NT2/D1 (cell line): ENCODE measurements around the gene SRGAP1.

ENCODE experiments used
- SUZ12 ChIP-seq: IDR thresholded peaks from 2 replicates; pipeline ENCODE4 v1.6.1; 2011; ENCODE audit not compliant: insufficient read length, insufficient read depth; ENCODE audit errors: extremely low read depth
- YY1 ChIP-seq: IDR thresholded peaks from 2 replicates; pipeline ENCODE4 v1.6.1; 2011; ENCODE audit not compliant: insufficient read length, insufficient read depth
- ZNF274 ChIP-seq: IDR thresholded peaks from 2 replicates; pipeline ENCODE4 v1.6.1; 2011; ENCODE audit warnings: mild to moderate bottlenecking, low read depth, low read length

GRCh38 chr12:64170730-64171129, 326.2 kb downstream of the SRGAP1 start:
- TF ChIP-seq SUZ12, result no peak
- no peak for TF ChIP-seq YY1
- no peak for TF ChIP-seq ZNF274
